Gastrocnemius medialis (tissue), 4 donors: ENCODE measurements around the gene ITGB2.

Experiments used
- POLR2A ChIP-seq, 2 donors: fragments of 450-650 bp; IDR thresholded peaks; one replicate each; pipeline ENCODE4 v1.6.1; 2017; ENCODE audit warnings: antibody characterized with exemption in 2 of 2, mild to moderate bottlenecking in 2 of 2, moderate library complexity in 2 of 2
- TF ChIP-seq, protein P1 (sequence below), 5 experiments: fragments of 450-650 bp in 3 of 5; fragments of 200-600 bp in 2 of 5; sonication (generic) in 2 of 5; IDR thresholded peaks in 4 of 5; conservative IDR thresholded peaks in 1 of 5; 1 replicate in 4 of 5; 2 replicates in 1 of 5; pipeline ENCODE4 v1.5.1; 2016 to 2019; ENCODE audit warnings: antibody characterized with exemption in 5 of 5, mild to moderate bottlenecking in 3 of 5, moderate library complexity in 3 of 5

DNA sequence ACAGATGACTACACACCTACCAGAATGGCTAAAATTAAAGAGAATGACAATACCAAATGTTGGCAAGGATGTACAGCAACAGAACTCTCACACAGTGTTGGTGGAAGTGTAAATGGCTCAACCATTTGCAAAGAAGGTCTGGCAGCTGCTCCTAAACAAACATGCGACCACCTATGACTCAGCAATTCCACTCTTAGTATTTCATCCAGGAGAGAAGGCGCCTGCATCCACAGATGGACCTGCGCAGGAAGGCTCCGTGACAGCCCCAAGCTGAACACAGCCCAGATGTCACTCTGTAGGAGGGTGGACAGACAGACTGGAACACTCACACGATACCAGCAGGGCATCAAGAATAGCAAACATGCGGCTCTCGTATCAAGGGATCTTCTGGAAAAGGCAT is 53.9 kb downstream of the ITGB2 start:
- TF ChIP-seq, protein P1, sequence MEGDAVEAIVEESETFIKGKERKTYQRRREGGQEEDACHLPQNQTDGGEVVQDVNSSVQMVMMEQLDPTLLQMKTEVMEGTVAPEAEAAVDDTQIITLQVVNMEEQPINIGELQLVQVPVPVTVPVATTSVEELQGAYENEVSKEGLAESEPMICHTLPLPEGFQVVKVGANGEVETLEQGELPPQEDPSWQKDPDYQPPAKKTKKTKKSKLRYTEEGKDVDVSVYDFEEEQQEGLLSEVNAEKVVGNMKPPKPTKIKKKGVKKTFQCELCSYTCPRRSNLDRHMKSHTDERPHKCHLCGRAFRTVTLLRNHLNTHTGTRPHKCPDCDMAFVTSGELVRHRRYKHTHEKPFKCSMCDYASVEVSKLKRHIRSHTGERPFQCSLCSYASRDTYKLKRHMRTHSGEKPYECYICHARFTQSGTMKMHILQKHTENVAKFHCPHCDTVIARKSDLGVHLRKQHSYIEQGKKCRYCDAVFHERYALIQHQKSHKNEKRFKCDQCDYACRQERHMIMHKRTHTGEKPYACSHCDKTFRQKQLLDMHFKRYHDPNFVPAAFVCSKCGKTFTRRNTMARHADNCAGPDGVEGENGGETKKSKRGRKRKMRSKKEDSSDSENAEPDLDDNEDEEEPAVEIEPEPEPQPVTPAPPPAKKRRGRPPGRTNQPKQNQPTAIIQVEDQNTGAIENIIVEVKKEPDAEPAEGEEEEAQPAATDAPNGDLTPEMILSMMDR (IDR thresholded peaks at IDR 0.05 in 4 of 5, conservative IDR thresholded peaks at IDR 0.05 in 1 of 5), result no peak
- TF ChIP-seq POLR2A (IDR thresholded peaks at IDR 0.05), result no peak
